HCT116 (cell line): ENCODE data around the gene C4orf36. TPM values are rescaled to one million over a fixed set of nuclear protein-coding genes. Genes with fewer than 3 reads are reported as not detected.

Experiments
- ATAC-seq: fragments of 200-7000 bp; cut with Tn5 transposase; 2 replicates; pipeline ENCODE4 v1.9.1; 2020; ENCODE audit warnings: mild to moderate bottlenecking, moderate library complexity
- BruUV-seq: library from RNA; stranded (reverse); fragments of 400-500 nt; replicated peaks from 2 replicates; lab custom pipeline; 2021; lab: Mats Ljungman, UMichigan
- CTCF ChIA-PET: fragments of 300-600 bp; sonication (Branson Sonifier 250); formaldehyde crosslinking; loops from one replicate; lab custom pipeline; 2021; ENCODE audit warnings: antibody characterized with exemption; lab: Charles Lee
- POLR2A ChIA-PET: fragments of 300-600, 350-600 bp; sonication (Branson Sonifier 250); formaldehyde crosslinking; loops from one replicate; lab custom pipeline; 2021; ENCODE audit warnings: antibody characterized with exemption; lab: Charles Lee
- RAD21 ChIA-PET, 2 experiments: fragments of 300-600 bp; sonication (Branson Sonifier 250); formaldehyde crosslinking; loops; one replicate each; lab custom pipeline; 2023; ENCODE audit warnings: low total read pairs in 2 of 2; ENCODE audit not compliant: uncharacterized antibody in 2 of 2, unreplicated experiment in 2 of 2, low non-redundant PET in 1 of 2; lab: Charles Lee
- DNase-seq: peaks from one replicate; pipeline ENCODE4 v3.0.0-alpha.2; 2010; ENCODE audit warnings: low read depth, low spot score
- H2AFZ ChIP-seq: fragments of 200-600 bp; shearing (Covaris generic), sonication (generic); 2 replicates; pipeline ENCODE4 v1.6.1; 2017; ENCODE audit warnings: low read depth, mixed run types, mixed read lengths, antibody characterized with exemption, low read length; ENCODE audit not compliant: poor library complexity, severe bottlenecking
- H3K27ac ChIP-seq: 2 replicates; pipeline ENCODE4 v1.5.1; 2012; ENCODE audit warnings: low read depth, low read length
- H3K27me3 ChIP-seq: fragments of 200-600 bp; sonication (generic); 2 replicates; pipeline ENCODE4 v1.6.1; 2016; ENCODE audit warnings: mixed run types, low read length, mixed read lengths; ENCODE audit not compliant: insufficient read depth
- H3K36me3 ChIP-seq, 2 experiments: fragments of 200-500 bp in 1 of 2; fragments of 200-600 bp in 1 of 2; sonication (Bioruptor generic) in 1 of 2; sonication (generic) in 1 of 2; 2 replicates each; pipeline versions ENCODE4 v1.5.1 to v1.6.1; 2014 to 2016; ENCODE audit warnings: low read length in 2 of 2, inconsistent platforms in 1 of 2, mixed read lengths in 1 of 2, mixed run types in 1 of 2; ENCODE audit not compliant: insufficient read depth in 2 of 2, control insufficient read depth in 1 of 2
- H3K4me1 ChIP-seq, 2 experiments: fragments of 200-600 bp in 1 of 2; sonication (generic) in 1 of 2; 2 replicates each; pipeline versions ENCODE4 v1.5.1 to v1.6.1; 2012 to 2017; ENCODE audit warnings: low read length in 2 of 2, inconsistent platforms in 1 of 2, mild to moderate bottlenecking in 1 of 2, mixed read lengths in 1 of 2, mixed run types in 1 of 2, moderate library complexity in 1 of 2; ENCODE audit not compliant: insufficient read depth in 2 of 2, control insufficient read depth in 1 of 2
- H3K4me2 ChIP-seq: fragments of 200-600 bp; sonication (generic); 2 replicates; pipeline ENCODE4 v1.6.1; 2017; ENCODE audit warnings: mixed run types, low read length, mixed read lengths
- H3K4me3 ChIP-seq, 2 experiments: fragments of 200-600 bp in 1 of 2; sonication (generic) in 1 of 2; replicated peaks in 1 of 2; 2 replicates each; pipeline ENCODE4 v1.5.1; 2011 to 2016; ENCODE audit warnings: low read length in 2 of 2, control low read depth in 1 of 2, low read depth in 1 of 2, mild to moderate bottlenecking in 1 of 2, mixed read lengths in 1 of 2, mixed run types in 1 of 2
- H3K79me2 ChIP-seq: fragments of 200-600 bp; sonication (generic); 2 replicates; pipeline ENCODE4 v1.6.1; 2017; ENCODE audit warnings: mild to moderate bottlenecking, mixed run types, low read length, moderate library complexity, mixed read lengths; ENCODE audit not compliant: insufficient read depth
- H3K9ac ChIP-seq: fragments of 200-600 bp; sonication (generic); 2 replicates; pipeline ENCODE4 v1.6.1; 2016; ENCODE audit warnings: low read length, mixed read lengths
- H3K9me2 ChIP-seq: fragments of 200-600 bp; sonication (generic), shearing (Covaris generic); 2 replicates; pipeline ENCODE4 v1.6.1; 2017; ENCODE audit warnings: mixed run types, mild to moderate bottlenecking, moderate library complexity; ENCODE audit not compliant: insufficient read depth
- H3K9me3 ChIP-seq, 2 experiments: fragments of 200-500 bp in 1 of 2; fragments of 200-600 bp in 1 of 2; sonication (Bioruptor generic) in 1 of 2; sonication (generic) in 1 of 2; 2 replicates each; pipeline ENCODE4 v1.6.1; 2014 to 2017; ENCODE audit warnings: low read length in 2 of 2, mixed read lengths in 2 of 2, inconsistent platforms in 1 of 2, low read depth in 1 of 2, mild to moderate bottlenecking in 1 of 2, mixed run types in 1 of 2, moderate library complexity in 1 of 2; ENCODE audit not compliant: control insufficient read depth in 1 of 2, insufficient read depth in 1 of 2
- H4K20me1 ChIP-seq: fragments of 200-600 bp; sonication (generic), shearing (Covaris generic); 2 replicates; pipeline ENCODE4 v1.6.1; 2017; ENCODE audit warnings: mixed run types, mild to moderate bottlenecking, moderate library complexity; ENCODE audit not compliant: insufficient read depth
- EZH2phosphoT487 ChIP-seq: fragments of 200-600 bp; IDR thresholded peaks from 2 replicates; pipeline ENCODE4 v1.6.1; 2018; ENCODE audit warnings: antibody characterized with exemption, borderline replicate concordance
- JUND ChIP-seq: IDR thresholded peaks from 2 replicates; pipeline ENCODE4 v1.6.1; 2012
- REST ChIP-seq: IDR thresholded peaks from 2 replicates; pipeline ENCODE4 v1.6.1; 2012; ENCODE audit warnings: low read depth
- YY1 ChIP-seq: IDR thresholded peaks from 2 replicates; pipeline ENCODE4 v1.6.1; 2011; ENCODE audit warnings: low read length, low read depth, moderate library complexity, mild to moderate bottlenecking; ENCODE audit not compliant: insufficient replicate concordance; ENCODE audit errors: extremely low read depth
- intact Hi-C: fragments of 100-400 bp; cut with micrococcal nuclease; formaldehyde crosslinking; loops from 2 replicates; pipeline ENCODE4 v1.10.0; 2022
- total RNA-seq: library from RNA; stranded (reverse); gene quantifications from one replicate; pipeline ENCODE4 v1.2.1, GENCODE V29; 2021; ENCODE audit not compliant: unreplicated experiment

The C4orf36 gene
- total RNA-seq, 1 experiment from 2014 or later, result 1.8 TPM

GRCh38 chr4:86938771-86939520 is 46.7 kb upstream of the C4orf36 start:
- TF ChIP-seq REST (no peak), YY1 (no peak), EZH2phosphoT487 (no peak), JUND (no peak)
- Histone ChIP-seq H3K4me1 (peaks cover 32 to 53% of the 10 kb centered on the region in 2 experiments), H3K9me3 (no peaks in the 10 kb centered on the region), H3K4me3 (no peak overlapping the region), H3K79me2 (peaks cover 48% of the 10 kb centered on the region), H3K4me2 (no peak overlapping the region), H4K20me1 (no peaks in the 10 kb centered on the region), H3K9me2 (no peaks in the 10 kb centered on the region), H3K9ac (no peak overlapping the region), H3K27me3 (no peaks in the 10 kb centered on the region), H3K27ac (no peak overlapping the region), H3K36me3 (no peaks in the 10 kb centered on the region), H2AFZ (no peak overlapping the region)
- ATAC-seq (no peak), DNase-seq (no peak)
- no TSS peak for BruUV-seq
- CTCF ChIA-PET, result interaction anchor here (0.7 to 1.2 kb wide), 2 partner anchors 16 to 211 kb away, joined by 3 read pairs; no protein-coding TSS in a partner anchor
- POLR2A ChIA-PET, result no interaction called here
- intact Hi-C loops, result loop anchor here (1.0 to 5.0 kb wide), 2 partner anchors 38 to 68 kb away; no protein-coding TSS in a partner anchor
- RAD21 ChIA-PET, result no interaction called here
